Measurements from ENCODE around the gene SKI. TPM values are rescaled to one million over a fixed set of nuclear protein-coding genes. Genes with fewer than 3 reads are reported as not detected.

Gene SKI
- total RNA-seq, 1 experiment from 2014 or later: 89.5 TPM

GRCh38 chr1:2212274-2212531 lies 15.9 kb upstream of the SKI start:
- peak overlapping the region; percentile 36 for H2BK12ac ChIP-seq (ENCODE audit: insufficient read length, low read depth, low read length)
- Mint-ChIP-seq H3K4me1 (peaks cover 7 to 26% of the 10 kb centered on the region in 2 experiments), H3K9me3 (no peaks in the 10 kb centered on the region), H3K27me3 (ENCODE audit: low read depth) (0 out of 2 replicates have a peak, but pooled peaks cover under 1% of the 10 kb centered on the region), H3K36me3 (ENCODE audit: insufficient read depth in 1 of 3, low read depth in 3 of 3) (no peaks in the 10 kb centered on the region; a peak in 1 of 7 replicates), H3K27ac (peak overlapping the region; percentile 44 to 95 (median 93); a peak in 5 of 7 replicates), H3K4me3 (peak overlapping the region; percentile 52 to 67; a peak in 4 of 5 replicates)
- peak overlapping the region; percentile 74; the same call in 1 of the 2 replicates for H3K4ac ChIP-seq (ENCODE audit: low read depth, low read length)
- no peak overlapping the region for H2AFZ ChIP-seq (ENCODE audit: low read length)
- no peak overlapping the region for H3K27ac ChIP-seq (ENCODE audit: insufficient read length, low read depth, low read length)
- no peak for TF ChIP-seq CTCF (conservative IDR thresholded peaks at IDR 0.05)
- peak overlapping the region; percentile 94 for H2BK120ac ChIP-seq (ENCODE audit: low read depth, low read length, poor library complexity, severe bottlenecking)
- no peak overlapping the region for H3K9ac ChIP-seq (ENCODE audit: extremely low read depth, insufficient read length, low read length)
- DNase-seq: no peak
- H3K23me2 ChIP-seq (ENCODE audit: insufficient read length, low read depth, low read length, poor library complexity, severe bottlenecking): no peaks in the 10 kb centered on the region
- WGBS (ENCODE audit: extremely low coverage, insufficient read length, low lambda C conversion rate): no CpG with 5 or more reads among the region's 10 CpGs
- peak overlapping the region; percentile 73 for H2BK5ac ChIP-seq (ENCODE audit: insufficient read length, low read length)
- no peak overlapping the region for H3K56ac ChIP-seq (ENCODE audit: insufficient read length, low read depth, low read length)
- no peak overlapping the region for H4K8ac ChIP-seq (replicated peaks; ENCODE audit: insufficient read length, low read depth, low read length)
- H3K79me1 ChIP-seq (ENCODE audit: insufficient read depth, low read depth, low read length, poor library complexity, severe bottlenecking): no peaks in the 10 kb centered on the region
- H4K20me1 ChIP-seq (ENCODE audit: control insufficient read depth, insufficient read depth, insufficient read length): no peaks in the 10 kb centered on the region
- H3T11ph ChIP-seq (ENCODE audit: low read length): peak overlapping the region; percentile 40
- H2AK5ac ChIP-seq (ENCODE audit: insufficient read length, low read length): no peak overlapping the region
- no peak overlapping the region for H3K23ac ChIP-seq (ENCODE audit: insufficient read length, low read depth, low read length)
- no peaks in the 10 kb centered on the region for H3K9me3 ChIP-seq (ENCODE audit: control insufficient read depth, low read depth, low read length)
- H4K5ac ChIP-seq (ENCODE audit: insufficient read length, low read depth, low read length): peak overlapping the region; percentile 47
- no peaks in the 10 kb centered on the region for H3K27me3 ChIP-seq (ENCODE audit: insufficient read depth, low read length)
- peak overlapping the region; percentile 99; the same call in 1 of the 2 replicates for H3K14ac ChIP-seq (ENCODE audit: insufficient read depth, low read length)
- no peaks in the 10 kb centered on the region for H3K79me2 ChIP-seq (ENCODE audit: insufficient read depth, low read length)
- peak overlapping the region; percentile 92 for H3K18ac ChIP-seq (ENCODE audit: insufficient read length, low read depth, low read length)
- H3K4me2 ChIP-seq (ENCODE audit: insufficient read depth, insufficient read length, low read length): peak overlapping the region; percentile 1
- no peak overlapping the region; the same call in 1 of the 2 replicates for H2BK15ac ChIP-seq (ENCODE audit: low read depth, low read length)
- H2BK20ac ChIP-seq (ENCODE audit: low read depth, low read length, poor library complexity, severe bottlenecking): no peak overlapping the region
- H4K91ac ChIP-seq (ENCODE audit: insufficient read length, low read depth, low read length): peak overlapping the region; percentile 91
- H3K4me1 ChIP-seq (ENCODE audit: insufficient read depth, low read length): no peaks in the 10 kb centered on the region
